IPS DF 4.7 (cell line): ENCODE results near the gene CFAP74.
"Not testable (repeated sequence)": the region's sequence is repeated elsewhere in the genome, so short reads cannot be mapped to it uniquely, and the experiment has no call there.

Experiments
- DNase-seq: peaks from one replicate; pipeline ENCODE4 v3.0.0-alpha.2; 2013; ENCODE audit warnings: low spot score; ENCODE audit errors: extremely low read depth

Gene CFAP74

DNA sequence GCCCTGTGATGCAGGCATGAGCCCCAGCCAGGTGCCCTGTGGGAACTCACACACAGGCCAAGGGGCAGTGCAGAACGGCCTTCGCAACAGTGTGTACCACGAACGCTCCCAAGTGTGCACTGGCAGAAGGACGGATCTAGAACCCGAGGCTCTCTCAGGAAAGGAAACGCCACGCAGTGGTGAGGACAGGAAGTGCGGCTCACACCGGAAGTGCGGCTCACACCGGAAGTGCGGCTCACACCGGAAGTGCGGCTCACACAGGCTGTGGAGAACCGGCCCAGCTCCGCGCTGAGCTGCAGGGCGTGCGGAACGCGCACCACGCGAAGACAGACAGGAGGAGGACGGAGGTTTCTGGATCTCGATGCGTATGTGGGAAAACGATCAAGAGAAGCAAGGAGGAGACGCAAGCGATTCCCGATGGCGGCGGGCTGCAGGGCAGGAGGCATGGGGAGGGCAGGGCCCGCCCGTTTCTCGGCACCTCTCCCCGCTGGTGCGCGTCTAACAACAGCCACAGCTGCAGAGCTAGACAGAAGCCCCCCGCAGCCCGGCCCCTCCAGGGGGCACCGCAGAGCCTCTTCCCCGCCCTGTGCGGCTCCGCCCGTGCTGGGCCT, 48.6 kb downstream of the CFAP74 start:
- no peak for DNase-seq

DNA sequence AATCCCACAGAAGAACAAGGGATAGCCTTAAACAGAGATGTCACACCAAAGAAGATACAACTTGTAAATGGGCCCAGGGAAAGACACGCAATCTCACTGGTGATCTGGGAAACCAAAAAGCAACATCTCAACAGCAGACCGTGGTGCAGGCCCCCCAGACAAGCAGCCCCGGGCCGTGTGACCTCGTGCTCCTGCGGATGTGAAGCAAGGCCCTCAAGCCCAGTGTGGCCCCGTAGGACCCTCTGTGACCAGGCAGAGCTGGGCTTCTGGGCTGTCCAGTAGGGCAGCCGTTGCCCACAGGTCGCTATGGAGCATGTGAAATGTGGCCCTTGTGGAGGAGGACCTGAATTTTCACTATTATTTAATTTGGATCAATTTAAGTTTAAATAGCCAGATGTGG, 49.6 kb downstream of the CFAP74 start:
- no peak for DNase-seq

DNA sequence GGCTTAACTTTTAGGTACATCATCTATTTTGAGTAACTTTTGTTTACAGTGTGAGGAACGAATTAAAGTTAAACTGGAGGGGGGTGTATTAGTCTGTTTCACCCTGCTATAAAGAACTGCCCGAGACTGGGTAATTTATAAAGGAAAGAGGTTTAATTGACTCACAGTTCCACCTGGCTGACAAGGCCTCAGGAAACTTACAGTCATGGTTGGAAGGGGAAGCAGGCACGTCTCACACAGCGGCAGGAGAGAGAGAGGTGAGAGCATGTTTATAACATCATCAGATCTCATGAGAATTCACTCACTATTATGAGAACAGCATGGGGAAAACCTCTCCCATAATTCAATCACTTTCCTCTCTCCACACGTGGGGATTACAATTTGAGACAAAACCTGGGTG, 52.6 kb downstream of the CFAP74 start:
- no peak for DNase-seq

DNA sequence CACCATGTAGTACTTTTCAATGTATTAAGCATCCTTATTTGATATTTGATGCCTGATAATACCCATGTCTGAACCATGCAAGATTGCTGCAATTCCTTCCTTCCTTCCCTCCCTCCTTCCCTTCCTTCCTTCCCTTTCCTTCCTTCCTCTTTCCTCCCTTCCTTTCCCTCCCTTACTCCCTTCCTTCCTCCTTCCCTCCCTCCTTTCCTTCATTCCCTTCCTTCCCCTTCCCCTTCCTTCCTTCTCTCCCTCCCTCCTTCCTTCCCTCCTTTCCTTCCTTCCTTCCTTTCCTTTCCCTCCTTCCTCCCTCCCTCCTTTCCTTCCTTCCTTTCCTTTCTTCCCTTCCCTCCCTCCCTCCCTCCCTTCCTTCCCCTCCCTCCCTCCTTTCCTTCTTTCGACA, 54.8 kb downstream of the CFAP74 start:
- no peak for DNase-seq

DNA sequence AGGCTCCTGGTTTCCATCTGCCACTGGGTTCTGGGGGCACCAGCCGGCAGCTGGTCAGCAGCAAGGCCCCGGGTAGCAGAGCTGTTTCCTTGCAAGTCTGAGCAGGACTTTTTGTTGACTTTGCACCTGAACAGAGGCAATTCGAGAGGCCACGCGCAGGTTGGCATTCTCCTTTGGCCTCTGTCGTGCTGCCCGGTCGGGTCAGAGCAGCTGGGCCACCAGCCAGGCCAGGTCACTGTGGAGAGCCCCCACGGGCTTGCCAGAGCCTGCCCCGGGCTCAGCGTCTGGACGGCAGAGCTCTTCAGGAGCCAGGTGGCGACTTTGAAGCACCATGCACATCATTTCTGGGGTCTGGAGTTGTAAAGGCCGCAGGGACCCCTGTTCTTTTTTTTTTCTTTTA, 56.1 kb downstream of the CFAP74 start:
- no peak for DNase-seq

DNA sequence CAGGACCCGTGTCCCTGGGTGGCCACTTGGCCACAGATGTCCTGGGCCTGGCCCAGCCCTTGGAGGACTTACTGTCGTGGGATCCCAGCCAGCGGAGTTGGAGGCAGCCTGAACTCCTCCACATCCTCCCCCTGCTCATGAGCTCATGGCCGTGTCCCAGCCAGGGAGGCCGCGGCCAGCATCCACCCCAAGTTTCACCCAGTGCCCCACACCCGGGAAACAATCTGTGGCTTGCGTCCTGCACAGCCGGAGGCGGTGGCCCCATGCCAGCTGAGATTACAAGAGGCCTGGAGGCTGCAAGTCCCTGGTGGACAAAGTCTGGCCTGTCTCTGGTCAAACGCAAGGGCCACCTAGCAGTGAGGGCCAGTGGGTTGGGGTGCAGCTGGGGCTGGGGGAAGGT, 57.0 kb downstream of the CFAP74 start:
- no peak for DNase-seq

DNA sequence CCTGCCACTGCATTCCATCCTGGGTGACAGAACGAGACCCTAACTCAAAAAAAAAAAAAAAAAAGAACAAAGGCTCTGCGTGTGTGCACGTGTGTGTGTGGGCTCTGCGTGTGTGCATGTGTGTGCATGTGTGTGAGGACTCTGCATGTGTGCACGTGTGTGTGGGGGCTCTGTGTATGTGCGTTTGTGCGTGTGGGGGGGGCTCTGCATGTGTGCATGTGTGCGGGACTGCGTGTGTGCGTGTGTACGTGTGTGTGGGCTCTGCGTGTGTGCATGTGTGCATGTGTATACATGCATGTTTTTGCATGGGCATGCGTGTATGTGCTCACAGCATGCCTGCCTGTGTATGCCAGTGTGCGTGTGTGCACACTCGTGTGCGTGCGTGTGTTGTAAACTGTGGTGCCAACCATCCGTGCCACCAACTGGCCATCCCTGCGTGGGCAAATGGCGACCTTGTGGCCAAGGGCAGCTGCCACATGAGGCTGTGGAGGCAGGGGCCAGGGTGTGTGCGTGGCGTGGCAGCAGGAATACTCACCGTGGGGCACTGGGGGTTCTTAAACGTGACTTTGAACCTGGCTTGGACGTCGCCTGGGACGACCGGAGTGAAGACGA, 57.7 kb downstream of the CFAP74 start:
- no peak for DNase-seq

DNA sequence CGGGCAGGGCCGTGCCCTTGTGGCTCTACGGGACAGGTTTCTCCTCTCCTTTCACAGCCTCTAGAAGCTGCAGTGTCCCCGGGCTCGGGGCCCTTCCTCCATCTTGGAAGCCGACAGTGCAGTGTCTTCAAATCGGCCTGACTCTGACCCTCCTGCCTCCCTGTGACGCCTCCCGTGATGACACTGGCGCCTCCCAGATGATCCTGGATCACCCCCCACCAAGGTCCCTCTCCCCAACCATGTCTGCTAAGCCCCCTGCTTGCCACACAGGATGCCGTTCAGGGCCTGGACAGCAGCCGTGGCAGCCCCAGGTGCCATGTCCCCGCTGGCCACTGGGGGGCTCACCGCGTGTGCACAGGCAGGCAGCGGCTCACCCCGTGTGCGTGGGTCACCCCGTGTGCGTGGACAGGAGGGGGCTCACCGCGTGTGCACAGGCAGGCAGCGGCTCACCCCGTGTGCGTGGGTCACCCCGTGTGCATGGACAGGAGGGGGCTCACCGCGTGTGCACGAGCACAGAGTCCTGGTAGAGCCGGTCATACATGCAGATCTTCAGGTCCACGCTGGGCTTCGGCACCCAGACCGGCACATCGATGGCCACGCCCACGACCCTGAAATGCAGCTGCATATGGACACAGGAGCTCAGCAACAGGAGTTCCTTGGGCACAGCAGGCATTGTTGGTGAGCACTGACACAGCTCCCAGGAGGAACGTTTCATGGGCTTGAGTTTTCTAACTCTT, 59.6 kb downstream of the CFAP74 start:
- DNase-seq, result no peak

DNA sequence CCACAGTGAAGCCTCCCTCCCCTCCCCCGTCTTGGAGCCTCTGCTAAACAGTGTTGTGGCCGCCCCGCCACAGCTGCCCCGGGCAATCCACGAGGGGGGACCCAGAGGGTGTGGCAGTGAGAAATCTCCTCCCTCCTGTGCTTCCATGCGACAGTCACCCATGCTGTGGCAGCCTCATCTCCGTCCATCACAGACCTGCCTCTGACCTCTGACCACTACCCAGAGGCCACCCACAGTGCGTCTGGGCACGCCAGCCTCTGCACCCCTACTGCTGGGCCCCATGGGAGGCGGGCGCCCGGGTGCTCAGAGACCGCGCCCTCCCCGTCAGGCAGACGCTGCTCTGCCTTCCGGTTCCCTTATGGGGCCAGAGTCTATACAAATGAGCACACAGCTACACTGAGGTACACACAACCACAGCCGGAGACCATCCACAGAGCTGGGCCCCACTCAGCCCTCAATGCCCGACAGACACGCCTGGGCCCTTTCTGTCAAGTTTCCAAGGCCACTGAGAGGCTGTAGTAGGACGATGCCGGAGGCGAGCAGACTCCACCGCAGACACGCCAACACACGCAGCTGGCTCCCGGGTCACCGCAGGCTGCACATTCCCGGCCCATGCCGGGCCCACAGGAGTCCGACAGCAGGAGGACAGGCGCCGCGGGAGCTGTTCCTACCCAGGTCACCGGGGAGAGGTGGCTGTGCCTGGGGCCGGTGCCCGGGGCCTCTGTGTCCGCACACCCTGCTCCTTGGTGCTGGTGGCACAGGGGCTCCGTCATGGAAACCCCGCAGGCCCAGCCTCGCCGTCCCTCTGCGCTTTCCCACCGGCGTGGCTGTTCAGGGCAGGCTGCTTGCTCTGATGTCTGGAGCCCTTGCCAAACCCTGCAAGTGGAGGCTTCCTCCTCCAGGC, 60.6 kb downstream of the CFAP74 start:
- DNase-seq, result no peak

DNA sequence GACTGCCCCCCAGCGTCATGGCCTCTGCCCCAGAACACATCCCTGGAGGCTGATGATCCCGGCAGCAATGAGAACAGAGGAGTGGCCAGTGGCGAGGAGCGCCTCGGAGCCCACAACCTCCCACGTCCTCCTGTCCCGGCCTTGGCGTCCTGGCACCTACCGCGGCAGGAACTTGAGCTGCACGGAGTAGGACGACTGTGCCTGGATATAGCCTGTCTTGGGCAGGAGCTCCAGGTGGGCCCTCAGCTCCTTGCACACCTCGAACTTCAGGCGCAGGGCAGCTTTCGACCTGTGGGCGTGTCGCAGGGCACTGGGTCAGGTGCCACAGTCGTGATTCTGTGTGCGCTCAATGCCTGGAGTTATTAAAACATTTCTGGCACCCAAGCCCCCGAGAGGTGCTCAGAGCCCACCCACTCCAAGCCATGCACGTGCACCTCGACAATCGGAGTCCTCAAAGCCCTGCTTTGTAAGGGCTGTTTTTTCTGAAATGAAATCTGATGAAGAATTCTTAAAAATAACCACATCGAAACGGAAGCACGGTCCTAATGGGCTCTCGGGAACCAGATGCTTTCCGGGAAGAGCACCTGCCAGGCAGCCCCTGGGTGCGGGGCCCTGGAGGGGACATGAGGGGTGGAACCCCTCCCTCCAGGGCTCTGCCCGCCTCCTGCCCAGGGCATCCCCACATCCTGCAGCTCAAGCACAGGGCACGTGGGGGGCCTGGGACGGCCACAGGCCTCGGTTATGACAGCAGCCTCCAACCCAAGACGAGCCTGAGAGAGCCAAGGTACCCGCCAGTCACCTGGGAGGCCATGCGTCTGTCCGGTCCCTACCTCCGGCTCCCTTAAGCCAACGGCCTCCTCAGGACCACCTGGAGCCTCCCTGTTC, 61.5 kb downstream of the CFAP74 start:
- DNase-seq, result no peak

DNA sequence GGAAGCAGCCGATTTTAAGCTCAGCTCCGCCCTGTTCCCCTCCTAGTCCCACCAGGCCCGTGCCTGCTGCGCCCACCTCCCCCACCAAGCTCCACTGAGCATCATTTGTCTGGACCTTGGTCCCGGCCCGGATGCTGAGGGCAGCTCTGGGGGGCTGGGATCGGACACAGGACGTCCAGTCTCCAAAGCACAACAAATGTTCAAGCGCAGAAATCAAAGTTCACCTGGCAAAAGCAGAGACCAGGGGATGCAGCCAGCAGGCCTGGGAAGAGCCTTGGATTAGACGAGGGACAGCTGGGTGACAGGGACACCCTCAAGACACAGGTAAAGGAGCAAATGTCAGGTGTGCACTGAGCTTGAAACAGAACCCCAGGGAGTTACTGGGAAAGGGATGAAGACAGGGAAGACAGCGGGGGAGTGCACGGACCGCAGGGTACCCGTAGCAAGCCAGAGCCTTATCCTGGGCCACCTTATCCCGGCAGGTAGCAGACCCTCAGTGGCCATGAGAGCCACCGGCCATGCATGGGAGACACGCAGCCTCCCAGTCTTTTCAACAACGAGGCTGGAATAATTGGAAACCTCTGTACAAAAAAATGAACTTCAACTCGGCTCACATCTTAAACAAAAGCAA, 62.3 kb downstream of the CFAP74 start:
- DNase-seq, result no peak

DNA sequence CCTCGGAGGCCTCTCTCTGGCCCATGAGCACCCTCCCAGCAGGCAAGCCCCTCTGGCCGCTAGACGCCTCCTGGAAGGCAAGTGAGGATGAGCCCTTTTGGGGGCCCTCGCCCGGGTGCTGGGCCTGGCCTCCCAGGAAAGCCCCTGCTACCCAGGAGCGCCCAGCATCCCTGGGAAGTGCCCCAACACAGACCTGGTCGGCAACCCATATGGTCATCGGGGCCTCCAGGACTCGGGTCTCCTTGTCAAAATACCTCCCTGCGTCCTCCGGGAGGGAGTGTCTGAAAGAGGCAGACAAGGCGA, 63.5 kb downstream of the CFAP74 start:
- DNase-seq, result no peak

DNA sequence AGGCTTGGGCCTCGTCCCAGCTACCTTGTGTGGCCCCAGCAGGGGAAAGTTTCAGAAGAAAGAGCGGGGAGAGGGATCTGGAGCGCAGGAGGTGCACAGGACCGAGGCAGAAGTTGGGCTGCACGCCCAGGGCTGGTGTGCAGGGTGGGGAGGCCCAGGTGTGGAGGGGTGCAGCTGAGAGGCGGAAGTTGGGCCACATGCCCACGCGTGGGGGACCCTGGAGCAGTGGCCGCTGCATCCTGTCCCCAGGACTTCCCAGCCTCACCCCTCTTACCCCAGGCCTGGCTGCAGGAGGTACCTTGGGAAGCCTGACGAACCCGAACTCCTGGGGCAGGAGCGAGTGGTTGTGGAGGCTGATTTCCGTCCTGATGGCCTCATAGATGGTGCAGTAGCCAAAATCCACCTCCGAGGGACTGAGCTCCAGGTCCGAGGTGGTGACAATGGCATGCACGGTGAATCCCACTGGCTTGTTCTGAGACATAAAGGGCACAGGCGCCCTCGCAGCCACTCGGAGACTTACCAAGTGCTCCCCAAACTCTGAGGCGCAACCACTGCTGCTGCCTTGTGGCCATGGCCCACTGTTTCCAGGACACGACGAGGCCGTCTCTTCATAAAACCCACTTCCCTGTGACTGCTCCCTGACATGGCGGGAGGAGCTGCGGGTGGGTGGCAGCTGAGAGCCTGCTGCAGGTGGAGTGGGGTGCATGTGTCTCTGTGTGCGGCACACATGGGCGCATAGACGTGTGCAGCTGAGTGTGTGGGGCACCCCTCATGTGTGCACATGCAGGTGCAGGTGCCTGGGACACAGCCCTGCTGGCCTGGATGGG, 64.1 kb downstream of the CFAP74 start:
- DNase-seq, result no peak

DNA sequence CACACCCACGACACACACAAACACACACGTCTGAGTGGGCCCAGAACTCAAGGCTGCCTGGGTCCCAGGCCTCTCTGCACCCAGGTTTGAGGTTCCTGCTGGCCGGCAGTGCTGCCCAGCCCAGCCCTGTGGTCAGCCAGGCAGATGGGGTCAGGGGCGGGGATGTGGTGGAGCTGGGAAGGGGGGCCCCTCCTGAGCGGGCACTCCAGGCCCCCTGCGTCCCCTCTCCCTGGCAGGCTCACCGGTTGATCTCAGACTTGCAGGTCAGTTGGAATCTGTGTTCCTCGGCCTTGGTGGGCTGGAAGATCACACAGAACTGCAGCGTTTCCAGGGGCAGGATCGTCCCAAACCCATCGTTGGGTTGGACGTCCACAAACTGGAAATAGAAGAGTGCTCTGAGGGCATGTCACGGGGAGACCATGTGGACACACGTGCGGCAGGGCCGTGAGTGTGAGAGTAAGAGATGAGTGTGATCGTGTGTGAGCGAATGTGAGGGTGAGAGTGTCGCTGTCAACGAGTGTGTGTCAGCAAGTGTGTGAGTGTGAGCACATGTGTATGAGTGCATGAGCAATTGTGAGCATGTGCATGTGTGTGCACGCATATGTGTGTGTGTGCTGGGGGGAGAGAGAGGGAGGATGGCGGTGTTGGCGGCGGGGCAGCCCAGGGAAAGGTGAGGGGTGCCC, 64.8 kb downstream of the CFAP74 start:
- no peak for DNase-seq

DNA sequence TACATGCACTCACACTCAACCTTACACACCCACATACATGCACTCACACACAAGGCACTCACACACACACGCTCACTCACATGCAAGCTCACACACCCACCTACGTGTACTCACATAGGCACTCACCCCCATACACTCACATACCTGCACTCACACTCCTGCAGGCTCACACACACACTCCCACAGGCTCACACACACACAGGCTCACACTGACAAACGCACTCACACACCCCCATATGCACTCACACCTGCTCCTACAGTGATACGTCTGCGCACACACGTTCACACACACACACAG, 65.4 kb downstream of the CFAP74 start:
- no peak for DNase-seq

DNA sequence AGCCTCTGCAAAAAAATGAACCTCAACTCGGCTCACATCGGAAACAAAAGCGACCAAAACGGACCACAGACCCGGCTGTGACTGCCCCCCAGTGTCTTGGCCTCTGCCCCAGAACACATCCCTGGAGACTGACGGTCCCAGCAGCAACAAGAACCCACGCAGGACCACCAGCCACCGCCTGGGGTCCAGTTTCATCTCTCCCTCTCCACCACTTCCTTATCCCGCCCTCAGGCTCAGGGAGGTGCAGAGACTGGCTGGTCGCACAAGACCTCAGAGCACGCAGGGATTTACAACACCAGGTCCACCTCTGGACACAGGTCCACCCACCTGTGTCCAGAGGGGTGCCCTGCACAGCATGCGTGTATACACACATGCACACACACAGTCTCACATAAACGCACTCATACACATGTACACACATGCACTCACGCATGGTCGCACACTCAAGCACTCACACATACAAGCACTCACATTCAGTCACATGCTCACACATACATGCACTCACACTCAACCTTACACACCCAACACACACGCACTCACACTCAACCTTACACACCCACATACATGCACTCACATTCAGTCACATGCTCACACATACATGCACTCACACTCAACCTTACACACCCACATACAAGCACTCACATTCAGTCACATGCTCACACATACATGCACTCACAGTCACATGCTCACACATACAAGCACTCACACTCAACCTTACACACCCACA, 65.9 kb downstream of the CFAP74 start:
- no peak for DNase-seq

DNA sequence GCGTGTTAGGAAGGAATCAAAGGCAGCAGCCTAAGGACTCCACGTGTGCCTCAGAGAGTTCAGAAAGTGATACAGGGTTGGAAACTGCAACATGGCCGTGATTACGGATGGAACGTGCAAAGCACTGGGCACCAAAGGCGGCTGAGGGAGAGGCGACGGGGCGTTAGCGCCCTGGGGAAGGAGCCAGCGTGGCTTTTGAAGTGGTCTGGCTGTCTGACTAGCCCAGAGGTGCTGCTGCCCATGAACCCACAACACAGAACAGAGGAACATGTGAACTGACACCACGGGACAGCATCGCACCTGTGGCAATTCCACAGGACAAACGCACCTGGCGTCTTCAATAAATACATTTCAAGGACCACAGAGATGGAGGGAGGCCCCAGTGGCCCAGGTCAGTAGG, 66.5 kb downstream of the CFAP74 start:
- no peak for DNase-seq

DNA sequence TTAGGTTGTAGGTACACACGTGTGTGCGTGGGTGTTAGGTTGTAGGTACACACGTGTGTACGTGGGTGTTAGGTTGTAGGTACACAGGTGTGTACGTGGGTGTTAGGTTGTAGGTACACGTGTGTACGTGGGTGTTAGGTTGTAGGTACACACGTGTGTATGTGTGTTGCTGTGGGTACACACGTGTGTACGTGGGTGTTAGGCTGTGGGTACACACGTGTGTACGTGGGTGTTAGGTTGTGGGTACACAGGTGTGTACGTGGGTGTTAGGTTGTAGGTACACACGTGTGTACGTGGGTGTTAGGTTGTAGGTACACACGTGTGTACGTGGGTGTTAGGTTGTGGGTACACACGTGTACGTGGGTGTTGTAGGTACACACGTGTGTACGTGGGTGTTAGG, 68.7 kb downstream of the CFAP74 start:
- not testable (repeated sequence) for DNase-seq
